Osteocyte (in vitro differentiated cells): ENCODE results near the gene EPS8L3. TPM values are rescaled to one million over a fixed set of nuclear protein-coding genes. Genes with fewer than 3 reads are reported as not detected.

Experiments
- DNase-seq: peaks from one replicate; pipeline ENCODE4 v3.0.0; 2021; ENCODE audit warnings: mixed read lengths; ENCODE audit not compliant: unreplicated experiment; ENCODE audit errors: extremely low spot score
- H3K27ac Mint-ChIP-seq: one replicate; pipeline ENCODE4 v1.8.0; 2021; ENCODE audit warnings: mild to moderate bottlenecking, mixed read lengths; ENCODE audit not compliant: unreplicated experiment
- H3K27me3 Mint-ChIP-seq: one replicate; pipeline ENCODE4 v1.8.0; 2021; ENCODE audit warnings: mixed read lengths; ENCODE audit not compliant: unreplicated experiment
- H3K36me3 Mint-ChIP-seq: one replicate; pipeline ENCODE4 v1.8.0; 2021; ENCODE audit warnings: mixed read lengths; ENCODE audit not compliant: unreplicated experiment
- H3K4me1 Mint-ChIP-seq: one replicate; pipeline ENCODE4 v1.8.0; 2021; ENCODE audit warnings: mixed read lengths; ENCODE audit not compliant: unreplicated experiment
- H3K4me3 Mint-ChIP-seq: one replicate; pipeline ENCODE4 v1.8.0; 2021; ENCODE audit warnings: mild to moderate bottlenecking, moderate library complexity, mixed read lengths; ENCODE audit not compliant: unreplicated experiment
- H3K9me3 Mint-ChIP-seq: one replicate; pipeline ENCODE4 v1.8.0; 2021; ENCODE audit warnings: mixed read lengths; ENCODE audit not compliant: unreplicated experiment
- CTCF ChIP-seq: fragments of 200-600 bp; sonication (generic); IDR thresholded peaks from 2 replicates; pipeline ENCODE4 v1.5.0; 2021; ENCODE audit warnings: antibody characterized with exemption, mild to moderate bottlenecking, moderate library complexity
- long read RNA-seq: library from polyadenylated mRNA; unstranded; transcript quantifications from one replicate; pipeline ENCODE4 v2.0.0, GENCODE V29; 2021
- total RNA-seq: library from RNA; stranded (reverse); gene quantifications from 2 replicates; pipeline ENCODE4 v1.2.1, GENCODE V29; 2021

Gene EPS8L3
- total RNA-seq = not detected in 2 replicates
- long read RNA-seq = 0 reads

GRCh38 chr1:109763646-109764415 is at the start of gene EPS8L3:
TSS of gene EPS8L3 (minus strand) at chr1:109763923. CDS start at chr1:109761749, 2,174 bp downstream.
- Mint-ChIP-seq H3K27me3 (peaks cover 3% of the 10 kb centered on the region), H3K36me3 (no peaks in the 10 kb centered on the region), H3K4me3 (no peak within 1 kb of the TSS), H3K9me3 (no peaks in the 10 kb centered on the region), H3K4me1 (no peaks in the 10 kb centered on the region), H3K27ac (no peak within 1 kb of the TSS)
- no peak for TF ChIP-seq CTCF
- DNase-seq = no peak

- Mint-ChIP-seq H3K27ac (no peak overlapping the region), H3K4me1 (peaks cover 33% of the 10 kb centered on the region), H3K9me3 (no peaks in the 10 kb centered on the region), H3K4me3 (no peak overlapping the region), H3K27me3 (no peaks in the 10 kb centered on the region), H3K36me3 (no peaks in the 10 kb centered on the region)
- TF ChIP-seq CTCF = no peak
- no peak for DNase-seq
Observed at GRCh38 chr1:109812691-109813393, 49.1 kb upstream of the EPS8L3 start.

- Mint-ChIP-seq H3K4me3 (no peak overlapping the region), H3K27ac (no peak overlapping the region), H3K9me3 (no peaks in the 10 kb centered on the region), H3K27me3 (no peaks in the 10 kb centered on the region), H3K4me1 (peaks cover 24% of the 10 kb centered on the region), H3K36me3 (no peaks in the 10 kb centered on the region)
- no peak for DNase-seq
- no peak for TF ChIP-seq CTCF
Observed at GRCh38 chr1:109808703-109809102, 45.0 kb upstream of the EPS8L3 start.

- no peak overlapping the region for H3K27ac Mint-ChIP-seq
- H3K4me1 Mint-ChIP-seq = peaks cover 26% of the 10 kb centered on the region
- no peaks in the 10 kb centered on the region for H3K36me3 Mint-ChIP-seq
- TF ChIP-seq CTCF = no peak
- H3K4me3 Mint-ChIP-seq = no peak overlapping the region
- DNase-seq = no peak
- H3K27me3 Mint-ChIP-seq = no peaks in the 10 kb centered on the region
- H3K9me3 Mint-ChIP-seq = no peaks in the 10 kb centered on the region
Observed at GRCh38 chr1:109807822-109808680, 44.3 kb upstream of the EPS8L3 start.
